ENCODE data around the gene TBC1D5.
"Not testable (repeated sequence)": the region's sequence is repeated elsewhere in the genome, so short reads cannot be mapped to it uniquely, and the experiment has no call there.

Gene TBC1D5

DNA sequence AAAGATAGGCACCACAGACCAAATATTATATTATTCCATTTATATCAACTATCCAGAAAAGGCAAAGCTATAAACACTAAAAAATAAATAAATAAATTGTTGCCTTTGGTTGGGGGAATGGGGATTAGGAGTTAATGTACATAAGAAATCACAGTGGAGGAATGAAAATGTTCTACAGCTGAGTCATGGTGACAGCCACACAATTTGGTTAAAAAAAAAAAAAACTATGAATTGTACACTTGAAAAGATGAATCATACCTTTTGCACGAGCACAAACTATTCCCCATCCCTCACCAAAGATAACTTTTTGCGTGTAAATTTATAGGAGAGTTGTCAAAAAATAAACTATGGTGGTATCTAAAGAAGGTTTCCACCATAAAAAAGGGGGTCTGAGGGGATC lies 103.2 kb downstream of the TBC1D5 start:
- DNase-seq, result no peak

- DNase-seq, result no peak
Measured at GRCh38 chr3:17638356-17638755, 104.1 kb downstream of the TBC1D5 start.

- not testable (repeated sequence) for DNase-seq
Measured at GRCh38 chr3:17635675-17636074, 106.8 kb downstream of the TBC1D5 start.

- no peak for DNase-seq
Measured at GRCh38 chr3:17634964-17635363, 107.5 kb downstream of the TBC1D5 start.

DNA sequence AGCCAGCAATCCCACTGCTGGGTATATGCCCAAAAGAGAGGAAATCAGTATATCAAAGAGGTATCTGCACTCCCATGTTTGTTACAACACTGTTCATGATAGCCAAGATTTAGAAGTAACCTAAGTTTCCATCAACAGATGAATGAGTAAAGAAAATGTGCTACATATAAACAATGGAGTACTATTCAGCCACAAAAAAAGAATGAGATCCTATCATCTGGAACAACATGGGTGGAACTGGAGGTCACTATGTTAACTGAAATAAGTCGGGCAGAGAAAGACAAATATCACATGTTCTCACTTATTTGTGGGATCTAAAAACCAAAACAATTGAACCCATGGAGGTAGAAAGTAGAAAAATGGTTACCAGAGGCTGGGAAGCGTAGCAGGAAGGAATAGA lies 108.2 kb downstream of the TBC1D5 start:
- DNase-seq, result no peak

- DNase-seq, result no peak
Measured at GRCh38 chr3:17632401-17633100, 109.9 kb downstream of the TBC1D5 start.

GRCh38 chr3:17631609-17632008 lies 110.8 kb downstream of the TBC1D5 start:
- DNase-seq, result no peak

- no peak for DNase-seq
Measured at GRCh38 chr3:17629400-17629799, 113.0 kb downstream of the TBC1D5 start.

DNA sequence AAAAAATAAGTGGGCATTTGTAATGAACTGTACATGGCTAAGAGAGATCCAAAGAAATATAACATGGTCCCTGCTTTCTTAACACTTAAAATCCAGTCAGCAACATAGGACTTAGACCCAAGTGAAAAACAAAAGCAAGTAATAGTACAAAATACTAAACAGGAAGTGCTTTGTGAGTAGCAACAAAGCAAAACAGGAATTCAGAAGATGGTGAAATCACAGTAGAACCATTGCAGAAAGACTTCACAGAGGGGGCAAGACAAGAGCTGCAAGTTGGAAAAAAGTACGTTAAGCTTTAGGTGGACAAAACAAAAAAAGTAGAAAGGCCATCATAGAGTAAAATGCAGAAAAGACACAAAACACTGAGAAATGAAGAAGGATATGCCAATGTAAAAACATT lies 116.0 kb downstream of the TBC1D5 start:
- no peak for DNase-seq

DNA sequence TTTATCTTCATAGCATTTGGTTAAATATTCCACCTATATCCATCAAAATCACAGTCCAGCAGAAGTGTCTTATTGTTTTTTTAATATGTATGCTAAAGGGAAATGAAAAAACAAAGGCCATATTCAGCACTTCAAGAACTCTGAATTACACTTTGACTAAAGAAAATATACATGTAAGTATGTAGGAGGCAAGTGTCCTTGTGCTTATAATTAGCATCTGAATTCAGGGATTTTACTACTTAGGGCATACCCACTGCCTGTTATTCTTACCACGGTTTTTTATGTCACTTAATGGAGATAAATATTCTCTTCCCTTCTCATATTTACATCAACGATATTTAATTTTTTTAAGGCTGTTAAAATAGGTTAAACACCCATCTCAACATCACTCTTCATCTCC lies 117.3 kb downstream of the TBC1D5 start:
- DNase-seq, result no peak

GRCh38 chr3:17623464-17623863 lies 119.0 kb downstream of the TBC1D5 start:
- DNase-seq, result no peak

DNA sequence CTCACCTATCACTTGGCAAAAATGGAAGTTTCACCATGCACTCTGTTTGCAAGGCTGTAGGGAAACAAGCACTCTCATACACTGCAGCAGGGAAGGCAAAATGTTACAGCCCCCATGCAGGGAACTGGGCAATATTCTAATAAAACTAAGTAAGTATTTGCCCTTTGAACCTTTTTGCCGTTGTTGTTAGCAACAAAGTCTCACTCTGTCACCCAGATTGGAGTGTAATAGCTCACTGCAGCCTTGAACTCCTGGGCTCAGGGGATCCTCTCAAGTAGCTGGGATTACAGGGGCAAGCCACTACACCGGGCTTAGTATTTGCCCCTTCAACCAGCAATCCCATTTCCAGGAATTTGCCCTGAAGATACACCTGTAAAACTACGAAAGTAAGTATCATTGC lies 122.5 kb downstream of the TBC1D5 start:
- no peak for DNase-seq

DNA sequence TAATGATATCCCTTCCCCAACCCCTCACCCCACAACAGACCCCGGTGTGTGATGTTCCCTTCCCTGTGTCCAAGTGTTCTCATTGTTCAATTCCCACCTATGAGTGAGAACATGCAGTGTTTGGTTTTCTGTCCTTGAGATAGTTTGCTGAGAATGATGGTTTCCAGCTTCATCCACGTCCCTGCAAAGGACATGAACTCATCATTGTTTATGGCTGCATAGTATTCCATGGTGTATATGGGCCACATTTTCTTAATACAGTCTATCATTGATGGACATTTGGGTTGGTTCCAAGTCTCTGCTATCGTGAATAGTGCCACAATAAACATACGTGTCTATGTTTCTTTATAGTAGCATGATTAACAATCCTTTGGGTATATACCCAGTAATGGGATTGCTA lies 129.4 kb downstream of the TBC1D5 start:
- DNase-seq, result not testable (repeated sequence)

- DNase-seq, result no peak
Measured at GRCh38 chr3:17607905-17608304, 134.5 kb downstream of the TBC1D5 start.

- no peak for DNase-seq
Measured at GRCh38 chr3:17605934-17606333, 136.5 kb downstream of the TBC1D5 start.

GRCh38 chr3:17605032-17605431 lies 137.4 kb downstream of the TBC1D5 start:
- DNase-seq, result no peak

DNA sequence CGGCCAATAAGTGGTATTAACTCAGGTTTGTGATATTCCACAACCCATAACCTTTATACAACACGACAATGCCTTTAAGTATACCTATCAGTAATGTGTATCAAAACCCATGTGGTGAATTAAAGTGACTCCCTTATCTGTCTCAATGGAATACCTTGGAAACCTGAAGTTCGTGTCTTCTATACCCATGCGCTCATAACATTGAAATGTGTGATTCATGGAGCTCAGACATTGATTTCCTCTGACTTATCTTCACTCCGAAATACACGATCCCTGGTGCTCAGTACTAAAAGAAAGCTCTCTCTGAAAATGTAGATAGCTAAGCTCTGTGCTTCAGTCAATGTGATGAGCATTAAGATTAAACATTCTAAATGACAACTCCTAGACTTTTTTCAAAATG lies 140.3 kb downstream of the TBC1D5 start:
- DNase-seq, result no peak

- DNase-seq, result no peak
Measured at GRCh38 chr3:17592956-17593355, 149.5 kb downstream of the TBC1D5 start.

GRCh38 chr3:17590465-17590864 lies 152.0 kb downstream of the TBC1D5 start:
- DNase-seq, result no peak

DNA sequence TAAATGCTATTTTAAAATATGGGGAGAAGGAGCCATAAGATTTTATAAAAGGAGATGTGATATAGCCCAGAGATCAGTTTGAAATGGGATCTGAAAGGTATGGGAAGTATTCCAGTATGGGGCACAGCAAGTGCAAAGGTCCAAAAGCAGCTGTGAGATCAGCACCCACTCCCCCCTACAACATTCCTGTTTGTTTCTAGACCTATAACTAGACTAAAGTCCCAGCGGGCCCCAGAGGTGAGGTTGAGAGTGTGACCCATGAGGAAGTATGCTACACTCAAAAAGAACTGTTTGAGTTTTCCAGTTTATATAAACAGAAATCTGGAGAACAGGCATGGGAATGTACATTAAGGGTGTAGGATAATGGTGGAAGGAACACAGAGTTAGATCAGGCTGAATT lies 152.5 kb downstream of the TBC1D5 start:
- DNase-seq, result no peak

GRCh38 chr3:17588422-17588821 lies 154.0 kb downstream of the TBC1D5 start:
- DNase-seq, result no peak

- DNase-seq, result no peak
Measured at GRCh38 chr3:17585394-17586325, 156.8 kb downstream of the TBC1D5 start.

GRCh38 chr3:17584066-17584465 lies 158.4 kb downstream of the TBC1D5 start:
- DNase-seq, result no peak

- no peak for DNase-seq
Measured at GRCh38 chr3:17583530-17583929, 158.9 kb downstream of the TBC1D5 start.
